EL (cell line): ENCODE results near the gene ZBTB47.

Source experiments
- DNase-seq: peaks from one replicate; pipeline ENCODE4 v3.0.0-alpha.2; 2016

Gene ZBTB47

DNA sequence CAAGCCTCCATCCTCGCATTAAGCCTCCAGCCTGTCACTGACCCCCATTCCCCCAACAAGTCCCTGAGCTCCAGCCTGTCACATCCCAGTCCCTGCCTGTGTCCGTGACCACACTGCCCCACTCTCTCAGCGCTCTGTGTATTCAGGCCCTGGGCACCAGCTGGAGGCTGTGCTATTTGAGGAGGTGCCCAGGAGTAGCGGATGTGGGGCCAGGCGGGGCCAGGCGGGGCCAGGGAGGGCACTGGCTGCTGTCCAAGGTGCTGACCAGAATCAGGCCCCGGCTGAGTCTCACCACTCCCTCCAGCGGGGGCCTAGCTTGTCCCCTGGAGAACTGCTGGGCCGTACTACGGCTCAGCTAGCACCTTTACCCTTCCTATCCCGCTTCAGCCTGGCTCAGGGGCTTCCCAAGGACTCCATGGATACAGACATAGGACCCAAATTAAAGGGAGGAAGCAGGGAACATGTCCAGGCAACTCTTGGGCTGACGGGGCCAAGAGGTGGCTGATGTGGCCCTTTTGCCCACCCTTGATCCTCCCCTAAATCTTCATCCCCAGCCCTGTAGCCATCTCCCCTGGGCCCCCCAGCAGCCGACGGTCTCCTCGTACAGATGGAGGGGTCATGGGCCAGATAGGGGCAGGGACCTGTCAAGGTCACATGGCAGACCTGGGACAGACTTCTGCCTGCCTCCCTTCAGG, 48.0 kb downstream of the ZBTB47 start:
- DNase-seq, result peak; percentile 45

DNA sequence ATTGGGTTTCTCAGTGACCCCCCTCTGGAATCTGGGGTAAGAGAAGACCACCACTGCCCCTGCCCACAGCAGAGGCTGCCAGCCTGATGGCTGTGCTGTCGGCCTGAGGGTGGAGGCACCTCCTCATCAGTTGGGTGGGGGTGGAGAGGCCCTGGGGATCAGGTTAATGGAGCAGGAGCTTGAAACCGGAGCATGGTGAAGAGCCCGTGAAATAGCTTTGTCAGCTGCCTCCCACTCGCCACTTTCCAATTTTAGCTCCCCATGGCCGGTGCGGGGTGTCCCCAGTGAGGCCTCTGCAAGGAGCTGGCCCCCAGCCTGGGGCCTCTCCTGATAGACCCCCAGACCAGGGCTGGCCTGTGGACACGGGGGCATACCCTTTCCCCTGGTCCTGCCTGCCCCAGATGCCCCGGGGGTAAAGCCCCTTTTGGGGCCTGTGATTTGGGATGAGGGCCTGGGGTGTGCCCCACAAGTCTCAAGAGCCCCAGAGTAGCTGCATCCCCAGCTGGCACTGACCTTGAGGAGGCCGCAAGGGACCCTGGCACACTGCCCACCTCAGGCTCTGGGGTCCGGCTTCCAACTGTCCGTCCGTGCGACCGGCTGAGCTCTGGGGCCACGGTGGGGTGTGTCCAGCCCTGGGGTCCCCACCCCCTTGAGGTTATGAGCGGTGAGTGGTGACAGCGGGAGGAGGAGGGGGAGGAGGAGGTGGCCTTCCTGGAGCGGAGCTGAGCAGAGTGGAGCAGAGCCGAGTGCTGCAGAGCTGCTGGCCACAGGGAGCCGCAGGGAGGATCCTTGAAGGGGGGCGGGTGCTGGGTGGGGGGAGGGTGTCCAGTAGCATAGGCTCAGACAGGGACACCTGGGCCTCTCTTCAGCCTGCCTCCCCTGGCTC, 48.8 kb downstream of the ZBTB47 start, which contains the start of gene HHATL:
Gene HHATL, minus strand, starts transcription at position 733 of the 886 bp plus-strand sequence. CDS start 1,972 bp downstream, outside the sequence.
- DNase-seq, result no peak

DNA sequence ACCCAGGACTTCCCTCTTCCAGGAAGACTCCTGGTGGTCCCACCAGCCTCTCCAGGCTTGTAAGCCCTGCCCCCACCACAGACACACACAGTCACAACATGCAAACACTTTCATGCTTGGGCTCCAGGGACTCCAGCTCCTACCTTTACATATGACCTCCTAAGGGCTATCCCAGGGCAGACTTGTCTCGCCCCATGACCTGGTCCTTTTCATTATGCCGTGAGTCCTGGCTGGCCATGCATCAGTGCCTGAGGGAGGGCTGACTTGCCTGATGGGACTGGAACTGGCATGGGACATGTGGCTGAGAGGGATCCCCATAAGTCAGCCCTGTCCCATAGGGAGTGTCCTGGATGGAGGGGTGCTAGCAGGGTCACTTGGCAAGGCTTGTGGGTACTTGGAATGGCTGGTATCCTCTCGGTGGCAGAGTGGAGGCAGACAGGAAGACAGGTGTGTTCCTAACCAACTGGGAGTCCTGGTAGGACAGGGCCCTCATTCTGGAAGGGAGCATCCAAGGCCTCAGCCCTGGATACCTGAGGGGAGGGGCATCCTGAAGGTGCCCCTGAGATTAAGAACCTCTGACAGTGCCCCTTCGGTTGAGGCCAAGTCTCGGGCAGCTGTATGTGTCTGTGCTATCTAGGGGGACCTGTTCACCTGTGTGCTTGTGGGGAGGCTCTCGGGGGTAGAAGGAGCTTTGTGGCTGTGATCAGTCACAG, 49.6 kb downstream of the ZBTB47 start:
- DNase-seq, result no peak

DNA sequence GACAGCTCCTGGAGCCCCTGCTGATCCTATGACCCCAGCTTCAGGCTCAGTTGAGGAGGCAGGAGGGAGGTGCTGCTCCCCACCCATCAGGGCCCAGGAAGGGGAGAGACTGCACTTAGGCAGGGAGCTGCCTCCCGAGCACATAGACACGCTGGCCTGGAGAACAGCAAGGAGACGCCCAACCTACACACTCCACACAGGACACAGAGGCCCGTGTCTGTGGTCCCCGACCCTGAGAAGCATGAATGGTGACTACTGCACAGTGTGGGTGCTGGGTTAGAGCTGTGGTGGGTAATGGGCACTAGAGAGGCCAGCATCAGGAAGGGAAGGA, 50.2 kb downstream of the ZBTB47 start:
- no peak for DNase-seq

DNA sequence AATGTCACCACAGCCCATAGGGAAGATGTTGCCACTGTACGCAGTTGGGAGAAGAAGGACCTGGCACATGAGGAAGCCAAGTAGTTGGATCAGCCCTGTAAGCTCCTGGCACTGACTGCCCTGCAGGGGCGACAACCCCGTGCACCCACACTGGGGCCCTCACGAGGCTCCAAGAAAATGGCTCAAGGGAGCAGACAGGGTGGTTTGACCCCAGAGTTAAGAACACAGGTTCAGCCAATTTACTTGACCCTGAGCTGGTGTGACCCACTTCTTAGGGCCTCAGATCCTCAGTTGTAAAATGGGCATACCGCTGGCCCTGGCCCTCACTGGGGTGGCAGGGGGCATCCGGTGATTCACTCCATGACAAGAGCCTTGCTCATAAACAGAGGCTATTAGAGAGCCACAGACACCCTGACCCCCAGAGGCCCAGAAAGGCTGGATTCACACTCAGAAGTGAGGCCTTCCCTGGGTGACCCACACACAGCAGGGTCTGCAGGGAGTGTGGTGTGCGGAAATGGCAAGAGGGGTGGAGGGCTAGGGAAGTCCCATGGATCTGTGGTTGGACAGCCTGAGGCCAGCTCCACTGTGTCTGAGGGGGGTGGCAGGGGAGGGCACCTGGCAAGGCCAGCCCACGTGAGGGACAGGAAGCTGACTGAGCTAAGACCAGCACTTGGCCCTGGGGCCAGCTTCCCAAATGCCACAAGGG, 50.8 kb downstream of the ZBTB47 start:
- DNase-seq, result peak; percentile 11

DNA sequence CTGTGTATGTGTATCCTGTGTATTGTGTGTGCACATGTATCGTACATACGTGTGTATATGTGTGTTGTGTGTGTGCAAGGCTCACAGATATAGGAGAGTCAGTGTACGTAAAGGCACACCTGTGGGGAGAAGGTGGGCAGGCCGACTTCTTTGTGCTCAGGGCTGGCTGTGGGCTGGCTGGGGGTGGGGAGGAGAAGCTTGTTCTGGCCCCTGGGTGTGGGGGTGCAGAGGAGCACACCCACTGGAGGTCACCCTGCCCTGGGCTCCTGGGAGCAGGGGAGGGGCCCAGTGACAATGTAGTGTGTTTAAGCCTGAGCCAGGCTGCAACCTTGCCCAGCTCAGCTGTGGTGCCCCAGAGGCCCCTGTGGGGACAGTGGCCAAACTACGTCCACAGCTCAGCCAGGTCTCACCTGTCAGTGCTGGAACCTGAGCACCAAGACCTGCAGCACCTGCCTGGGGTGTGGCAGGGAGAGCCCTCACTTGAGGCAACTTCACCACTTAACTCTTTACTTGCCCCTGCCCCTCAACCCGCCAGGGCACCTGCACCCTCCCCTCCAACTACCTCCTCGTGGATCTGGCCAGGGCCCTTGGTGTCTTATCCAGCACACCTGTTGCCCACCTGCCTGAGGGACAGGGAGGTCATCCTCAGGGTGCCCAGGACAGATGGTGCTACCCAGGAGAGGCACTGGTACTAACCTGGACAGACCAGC, 51.7 kb downstream of the ZBTB47 start:
- DNase-seq, result no peak

DNA sequence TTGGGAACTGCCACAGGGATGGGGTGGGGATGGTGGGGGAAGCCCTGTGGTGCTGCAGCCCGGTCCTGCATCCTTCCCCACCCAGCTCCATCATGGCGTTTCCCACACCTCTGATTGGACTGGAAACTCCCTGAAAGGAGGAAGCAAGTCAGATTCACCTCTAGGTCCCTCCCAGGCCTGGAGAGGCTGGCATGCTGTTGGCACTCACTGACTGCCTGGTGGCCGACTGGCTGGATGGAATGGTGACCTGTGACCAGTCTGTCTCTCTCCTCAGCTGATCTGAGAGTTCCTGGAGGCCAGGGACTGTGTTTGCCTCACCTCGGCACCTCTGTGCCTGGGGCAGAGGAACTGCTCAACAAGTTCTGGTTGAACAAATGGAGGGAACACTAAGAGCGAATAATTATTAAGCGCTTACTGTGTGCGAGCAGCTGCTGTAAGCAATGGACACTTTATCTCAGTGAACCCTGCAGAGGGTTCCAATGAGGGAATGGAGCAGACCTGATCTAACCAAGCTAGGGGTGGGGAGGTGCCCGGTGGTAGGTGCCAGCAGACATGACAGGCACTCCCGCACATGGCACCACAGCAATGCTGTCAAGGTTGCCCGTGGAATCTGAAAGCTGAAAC, 52.6 kb downstream of the ZBTB47 start:
- no peak for DNase-seq

DNA sequence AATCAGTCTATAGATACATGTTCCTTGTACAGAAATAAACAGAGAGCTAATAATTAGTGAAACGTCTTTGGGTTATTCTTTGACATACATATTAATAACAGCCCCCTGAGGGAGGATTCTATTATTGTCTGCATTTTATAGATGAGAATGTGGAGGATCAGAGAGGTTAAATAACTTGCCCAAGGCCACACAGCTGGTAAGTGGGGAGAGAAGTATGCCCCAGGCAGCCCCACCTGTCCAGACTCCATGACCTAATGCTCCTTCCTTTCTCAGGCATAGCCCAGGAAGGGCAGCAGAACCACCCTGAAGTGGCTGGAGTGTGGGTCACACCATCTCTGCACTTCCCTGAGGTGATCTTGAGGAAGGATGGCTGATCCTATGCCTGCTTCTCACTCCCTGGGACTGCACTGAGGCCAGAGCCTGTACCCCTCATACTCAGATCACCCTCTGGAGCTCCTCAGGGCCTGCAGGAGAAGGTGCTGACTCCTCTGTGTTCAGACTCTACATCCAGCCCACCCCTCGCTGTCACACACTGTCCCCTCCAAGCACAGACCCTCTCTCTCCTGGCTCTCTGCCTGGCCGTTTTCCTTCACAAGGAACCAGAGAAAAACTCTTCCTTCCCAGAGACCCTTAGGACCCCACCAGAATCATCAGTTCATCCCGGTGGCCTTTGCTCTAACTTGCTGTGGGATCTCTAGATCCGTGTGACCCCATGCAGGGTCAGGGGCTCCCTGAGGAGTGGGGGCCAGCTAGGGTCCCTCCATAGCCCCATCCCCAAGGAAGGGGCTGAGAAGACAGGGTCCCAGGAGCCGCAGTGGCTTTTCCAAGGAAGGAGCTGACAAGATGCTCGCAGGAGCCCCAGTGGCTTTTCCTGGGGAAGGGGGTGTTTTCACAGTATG, 53.5 kb downstream of the ZBTB47 start:
- DNase-seq, result no peak

DNA sequence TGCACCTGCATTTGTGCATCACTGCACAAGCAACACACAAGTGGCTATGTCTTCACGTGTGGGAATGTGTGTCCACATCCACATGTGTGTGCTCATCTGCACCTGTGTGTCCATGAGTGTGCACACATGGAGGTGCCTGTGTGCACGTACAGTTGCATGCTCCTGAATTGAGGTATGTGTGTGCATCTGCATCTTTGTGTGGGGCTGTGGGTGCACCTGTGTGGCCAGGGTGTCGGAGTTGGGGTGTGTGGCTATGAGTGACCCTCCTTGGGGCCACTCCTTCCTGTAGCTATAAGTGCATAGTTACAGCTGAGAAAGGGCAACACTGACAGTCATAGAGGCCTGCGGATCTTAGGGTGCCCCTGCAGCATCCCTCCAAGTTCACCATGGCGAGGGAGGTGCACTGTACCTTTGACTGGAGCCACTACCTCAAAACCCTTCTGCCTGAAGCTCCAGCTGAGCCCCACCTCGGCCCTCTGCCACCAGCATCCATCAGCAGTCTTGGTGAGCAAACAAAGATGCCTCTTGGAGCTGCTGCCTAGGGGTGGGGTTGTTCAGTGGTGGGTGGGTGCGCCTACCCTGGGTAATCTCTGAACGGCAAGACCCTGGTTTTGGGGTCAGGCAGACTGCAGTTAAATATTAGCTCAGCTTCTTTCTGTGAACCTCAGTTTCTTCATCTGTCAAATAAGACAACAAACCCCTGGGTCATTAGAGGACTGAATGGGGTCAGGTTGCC, 54.3 kb downstream of the ZBTB47 start:
- no peak for DNase-seq

DNA sequence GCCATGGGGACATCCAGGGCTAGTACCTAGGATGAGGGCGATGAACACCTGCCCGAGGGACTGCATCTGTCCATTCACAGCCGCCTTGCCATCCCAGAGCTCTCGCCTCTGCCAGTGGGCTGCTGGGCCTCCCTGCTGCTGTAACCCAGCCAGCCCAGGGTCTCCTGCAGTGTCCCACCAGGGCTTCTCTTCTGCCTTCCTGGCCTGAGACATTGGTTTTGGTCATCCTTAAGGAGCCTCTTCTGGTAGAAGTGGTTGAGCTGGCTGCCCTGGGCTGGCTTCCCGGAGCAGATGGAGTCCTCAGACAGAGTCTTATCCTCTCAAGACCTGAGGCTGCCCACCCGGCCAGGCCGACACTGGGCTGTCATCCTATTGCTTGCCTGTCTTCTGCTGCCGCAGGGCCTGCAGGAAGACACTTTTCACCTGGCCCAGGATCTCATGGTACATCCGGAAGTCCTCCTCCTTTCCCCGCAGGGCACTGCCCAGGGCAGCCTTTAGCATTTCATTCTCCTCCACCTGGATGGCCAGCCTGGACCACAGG, 55.2 kb downstream of the ZBTB47 start:
- DNase-seq, result no peak

DNA sequence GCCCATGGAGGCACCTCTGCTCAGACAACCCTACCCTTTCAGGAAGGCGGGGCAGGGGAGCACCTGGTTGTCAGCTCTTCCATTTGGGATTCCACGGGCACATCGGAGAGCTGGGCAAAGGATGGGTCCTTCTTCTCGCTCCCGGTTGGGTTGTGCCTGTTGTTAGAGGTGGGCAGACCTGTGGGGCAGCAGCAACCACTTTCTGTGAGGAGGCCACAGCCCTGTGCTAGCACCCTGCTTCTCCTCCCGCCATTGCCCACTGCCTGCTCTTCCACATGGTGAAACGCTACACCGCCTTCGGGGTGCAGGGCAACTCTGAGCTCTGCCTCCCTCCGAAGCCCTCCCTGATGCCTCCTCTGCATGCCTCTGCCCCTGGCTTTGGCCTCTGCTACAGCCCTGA, 56.1 kb downstream of the ZBTB47 start:
- DNase-seq, result no peak

DNA sequence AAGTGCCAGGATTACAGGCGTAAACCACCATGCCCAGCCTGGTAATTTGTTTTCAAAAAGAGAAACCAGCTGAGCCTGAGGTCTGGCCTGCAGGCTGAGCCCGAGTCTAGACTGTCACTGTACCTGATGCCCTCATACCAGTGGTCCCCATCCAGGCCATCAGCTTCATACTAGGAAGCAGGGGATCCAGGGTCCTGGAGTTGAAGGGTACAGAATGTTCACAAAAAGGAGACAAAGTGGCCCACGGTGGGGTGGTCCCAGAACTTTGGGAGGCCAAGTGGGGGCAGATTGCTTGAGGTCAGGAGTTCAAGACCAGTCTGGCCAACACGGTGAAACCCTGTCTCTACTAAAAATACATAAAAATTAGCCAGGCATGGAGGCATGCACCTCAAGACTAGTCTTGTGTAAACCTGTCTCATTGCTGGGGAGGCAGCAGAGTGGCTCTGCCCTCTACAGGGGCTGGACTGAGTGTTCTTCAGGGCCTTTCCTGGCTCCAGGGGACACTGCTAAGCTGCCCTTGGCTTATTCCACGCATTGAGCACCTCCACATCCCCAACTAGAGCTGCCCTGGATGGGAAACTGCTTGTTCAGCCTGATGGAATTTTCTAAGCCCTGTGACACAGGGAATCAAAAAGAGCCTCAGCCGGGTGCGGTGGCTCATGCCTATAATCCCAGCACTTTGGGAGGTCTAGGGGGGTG, 57.0 kb downstream of the ZBTB47 start:
- DNase-seq, result no peak

DNA sequence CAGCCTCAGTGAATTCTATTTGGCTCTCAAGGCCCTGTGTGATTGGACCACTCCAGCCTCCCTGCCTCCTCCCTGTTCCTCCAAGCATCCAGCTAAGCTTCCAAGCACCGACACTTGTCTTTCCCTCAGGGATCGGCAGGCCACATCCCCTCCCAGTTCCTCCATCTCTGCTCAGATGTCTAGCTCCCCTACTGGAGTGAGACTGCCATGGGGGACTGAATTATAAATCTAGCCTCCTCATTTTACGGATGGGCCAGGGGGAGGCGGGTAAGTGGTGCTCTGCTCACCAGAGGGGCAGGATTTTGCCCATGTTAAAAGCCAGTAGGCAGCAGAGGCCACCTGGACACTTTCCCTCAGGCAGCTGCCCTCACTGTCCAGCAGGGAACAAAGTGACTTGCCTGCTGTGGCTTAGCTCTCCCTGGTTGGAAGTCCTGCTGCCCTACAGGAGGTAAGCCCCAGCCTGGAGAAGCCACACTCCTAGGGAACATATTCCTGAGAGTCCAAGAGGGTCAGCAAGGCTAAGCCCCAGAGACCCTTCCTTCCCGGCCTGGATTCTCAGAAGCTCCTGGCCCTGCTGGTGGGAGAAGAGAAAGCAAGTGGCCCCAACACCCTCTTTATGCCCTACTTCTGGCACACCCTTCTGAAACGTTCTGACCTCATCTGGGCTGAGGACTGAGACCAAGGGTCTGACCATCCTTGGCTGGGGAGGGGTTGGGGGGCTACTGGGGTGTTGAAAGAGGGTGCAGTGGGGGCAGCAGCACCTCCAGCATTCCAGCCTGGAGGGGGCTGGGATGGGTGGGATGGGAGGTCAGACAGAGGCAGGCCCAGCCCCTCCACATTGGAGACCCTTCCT, 58.2 kb downstream of the ZBTB47 start:
- no peak for DNase-seq

DNA sequence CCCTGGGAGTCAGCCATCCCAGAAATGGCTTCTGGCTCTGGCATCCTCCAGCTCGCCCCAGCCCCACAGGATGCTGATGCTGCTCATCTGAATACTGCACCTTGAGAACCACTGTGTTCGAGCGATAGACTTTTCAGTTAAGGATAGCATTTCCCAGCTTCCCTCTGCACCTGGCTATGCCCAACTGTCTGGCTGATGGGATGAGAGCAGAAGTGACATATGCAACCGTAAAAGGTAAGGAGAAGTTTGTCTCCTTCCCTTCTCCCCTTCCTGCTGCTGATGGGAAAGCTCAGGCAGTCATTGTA, 58.8 kb downstream of the ZBTB47 start:
- DNase-seq, result no peak

DNA sequence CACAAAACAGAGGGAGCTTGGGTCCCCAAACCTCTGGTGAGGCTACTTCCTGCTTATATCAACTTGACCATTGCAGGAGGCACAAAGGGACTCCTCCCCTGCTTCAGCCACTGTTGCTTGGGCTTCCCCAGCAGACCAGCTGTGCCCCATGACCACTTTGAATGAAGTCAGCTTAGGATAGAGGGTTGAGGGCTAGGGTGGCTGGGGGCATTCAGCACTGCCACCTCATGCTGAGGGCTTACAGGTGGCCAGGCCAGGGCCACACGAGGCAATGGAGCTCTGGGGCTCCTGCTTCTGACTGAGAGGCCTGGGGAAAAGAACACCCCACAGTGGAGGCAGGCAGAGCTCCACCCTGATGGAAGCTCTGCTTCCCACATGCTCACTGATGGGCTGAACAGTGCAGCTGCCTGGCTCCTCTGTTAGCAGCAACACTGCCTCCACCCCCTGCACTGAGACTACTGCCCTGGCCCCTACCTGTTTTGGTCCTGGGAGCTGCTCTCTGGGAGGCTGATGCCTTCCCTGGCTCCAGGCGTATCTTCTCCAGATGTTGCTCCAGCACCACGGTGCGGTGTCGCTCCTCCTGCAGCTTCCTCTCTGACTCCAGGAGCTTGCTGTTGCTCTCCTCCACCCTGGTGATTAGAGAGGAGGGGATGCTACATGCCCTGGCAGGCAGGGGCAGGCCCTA, 59.3 kb downstream of the ZBTB47 start:
- no peak for DNase-seq

DNA sequence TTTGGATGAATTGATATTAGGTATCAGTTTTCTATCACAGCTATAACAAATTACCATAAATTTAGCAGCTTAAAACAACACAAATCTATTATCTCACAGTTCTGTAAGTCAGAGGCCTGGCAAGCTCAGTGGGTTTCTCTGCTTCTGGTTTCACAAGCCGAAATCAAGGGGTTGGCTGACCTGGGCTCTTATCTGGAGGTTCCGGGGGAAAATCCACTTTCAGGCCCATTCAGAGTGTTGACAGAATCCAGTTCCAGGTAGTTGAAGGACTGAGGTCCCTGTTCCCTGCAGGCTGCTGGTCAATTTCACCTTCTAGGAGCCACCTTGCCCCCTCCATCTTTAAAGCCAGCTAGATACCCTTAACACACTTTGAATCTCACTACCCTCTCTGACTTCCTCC, 60.2 kb downstream of the ZBTB47 start:
- DNase-seq, result no peak

DNA sequence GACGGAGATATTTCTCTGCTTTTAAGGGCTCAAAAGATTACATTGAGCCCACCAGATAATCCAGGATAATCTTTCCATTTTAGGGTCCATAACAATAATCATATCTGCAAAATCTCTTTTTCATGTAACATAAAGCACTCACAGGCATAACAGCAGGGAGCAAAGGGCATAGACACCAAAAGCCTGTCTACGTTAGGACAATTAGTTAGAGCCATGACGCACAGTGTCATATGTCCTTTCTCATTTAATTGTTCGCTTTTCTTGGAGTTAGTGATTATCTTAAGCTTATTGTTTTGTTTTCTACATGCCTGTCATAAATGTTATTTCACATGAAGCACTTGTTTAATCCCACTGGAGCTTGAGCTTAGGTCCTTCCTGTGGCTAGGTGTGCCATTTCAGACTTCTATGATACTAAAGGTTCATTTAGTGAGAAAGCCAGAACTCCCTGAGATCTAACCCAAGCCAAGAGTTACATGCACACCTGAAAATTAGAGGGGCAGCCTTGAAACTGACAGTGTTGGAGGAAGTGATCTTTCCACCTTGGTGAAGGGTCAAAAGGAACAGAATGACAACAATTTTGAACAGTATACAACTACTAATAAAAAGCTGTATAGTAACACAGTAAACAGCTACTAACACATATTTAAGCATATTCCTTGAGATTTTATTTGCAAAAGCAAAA, 60.8 kb downstream of the ZBTB47 start:
- DNase-seq, result no peak
